Stimulated activated naive CD4-positive, alpha-beta T cell treated with Interleukin-2 at 50 U/mL for 16 hours (primary cell): ENCODE data around the gene SLC12A3.

ENCODE experiments used
- DNase-seq: peaks from one replicate; lab custom pipeline; 2025; lab: John Stamatoyannopoulos, UW

Gene SLC12A3

DNA sequence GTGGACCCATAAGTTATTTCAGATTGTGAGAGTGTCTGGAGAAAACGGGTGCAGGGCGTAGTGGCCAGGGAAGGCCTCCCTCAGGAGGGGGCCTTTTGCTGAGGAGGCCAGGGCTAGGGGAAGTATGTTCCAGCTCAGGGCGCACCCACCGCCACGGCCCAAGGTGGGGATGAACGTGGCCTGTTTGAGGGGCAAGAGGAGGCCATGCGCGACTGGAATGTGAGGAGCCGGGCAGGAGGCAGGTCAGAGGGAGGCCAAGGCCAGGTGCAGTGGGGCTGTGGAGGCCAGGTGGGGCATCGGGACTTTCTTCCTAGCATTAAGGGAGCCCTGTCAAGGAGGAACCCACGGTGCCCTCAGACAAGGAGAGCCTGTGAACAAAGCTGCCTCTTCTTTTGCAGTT, 26.7 kb downstream of the SLC12A3 start:
- no peak for DNase-seq

DNA sequence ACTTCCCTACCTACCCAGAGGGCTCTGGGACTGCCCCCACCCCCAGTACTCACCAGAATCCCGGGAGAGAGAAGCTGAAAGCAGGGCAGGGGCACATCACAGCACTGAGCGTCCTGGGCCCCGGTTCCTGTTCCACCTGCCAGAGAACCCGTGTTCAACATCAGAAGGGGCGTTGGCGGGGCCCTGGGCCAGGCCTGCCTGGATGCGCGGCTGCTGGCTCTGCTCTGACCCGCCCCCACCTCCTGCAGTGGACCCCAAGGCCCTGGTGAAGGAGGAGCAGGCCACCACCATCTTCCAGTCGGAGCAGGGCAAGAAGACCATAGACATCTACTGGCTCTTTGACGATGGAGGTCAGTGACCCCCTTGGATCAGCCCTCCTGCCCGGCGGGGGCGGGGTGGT, 27.7 kb downstream of the SLC12A3 start:
- DNase-seq, result no peak

DNA sequence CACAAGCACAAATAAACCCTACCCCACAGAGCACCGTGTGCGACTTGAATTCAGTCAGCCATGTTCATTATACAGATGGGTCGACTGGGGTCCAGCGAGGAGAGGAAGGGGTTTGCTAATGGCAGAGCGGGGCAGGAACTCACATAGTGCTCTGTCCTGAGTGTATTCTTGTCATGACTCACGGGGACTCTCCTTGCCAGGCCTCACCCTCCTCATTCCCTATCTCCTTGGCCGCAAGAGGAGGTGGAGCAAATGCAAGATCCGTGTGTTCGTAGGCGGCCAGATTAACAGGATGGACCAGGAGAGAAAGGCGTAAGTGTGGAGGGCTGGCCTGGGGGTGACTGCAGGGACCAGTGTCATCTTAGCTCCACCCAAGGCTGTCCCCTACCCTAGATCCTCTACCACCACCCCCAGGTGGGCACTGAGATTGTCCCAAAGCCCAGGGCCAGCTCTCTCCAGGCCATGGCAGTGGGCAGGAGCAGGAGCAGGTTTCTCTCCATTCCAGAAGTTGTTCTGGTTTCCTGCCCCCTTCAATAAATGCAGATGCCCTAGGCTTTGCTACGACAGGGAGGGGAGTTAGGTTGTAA, 29.4 kb downstream of the SLC12A3 start:
- DNase-seq, result no peak

DNA sequence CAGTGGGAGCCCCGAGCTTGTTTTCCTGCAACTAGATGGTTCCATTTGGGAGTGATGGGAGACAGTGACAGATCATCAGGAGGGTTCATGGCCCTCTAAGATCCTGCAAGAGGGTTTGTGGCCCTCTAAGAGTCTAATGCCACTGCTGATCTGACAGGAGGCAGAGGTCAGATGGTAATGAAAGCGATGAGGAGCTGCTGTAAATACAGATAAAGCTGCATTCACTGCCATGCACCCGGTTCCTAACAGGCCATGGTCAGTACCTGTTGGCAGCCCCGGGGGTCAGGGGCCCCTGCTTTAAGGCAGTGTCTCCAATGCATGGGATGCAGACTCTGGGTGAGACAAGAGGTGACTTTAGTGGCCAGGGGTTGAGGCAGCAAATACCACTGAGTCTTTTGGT, 30.8 kb downstream of the SLC12A3 start:
- no peak for DNase-seq

DNA sequence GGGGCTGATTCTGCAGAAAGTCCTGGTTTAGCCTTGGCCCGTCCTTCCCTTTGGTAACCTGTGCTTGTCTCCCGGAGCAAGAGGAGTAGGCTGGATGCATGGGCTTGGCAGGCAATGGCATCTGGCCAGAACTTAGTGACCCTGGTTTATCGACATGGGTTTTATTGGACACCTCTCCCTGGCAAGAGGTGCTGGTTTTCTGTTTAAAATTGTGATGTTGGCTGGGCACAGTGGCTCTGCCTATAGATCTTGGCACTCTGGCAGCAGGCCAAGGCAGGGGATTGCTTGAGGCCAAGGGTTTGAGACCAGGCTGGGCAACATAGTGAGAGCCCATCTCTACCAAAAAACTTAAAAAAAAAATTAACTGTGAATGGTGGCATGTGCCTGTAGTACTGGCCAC, 31.2 kb downstream of the SLC12A3 start:
- no peak for DNase-seq

DNA sequence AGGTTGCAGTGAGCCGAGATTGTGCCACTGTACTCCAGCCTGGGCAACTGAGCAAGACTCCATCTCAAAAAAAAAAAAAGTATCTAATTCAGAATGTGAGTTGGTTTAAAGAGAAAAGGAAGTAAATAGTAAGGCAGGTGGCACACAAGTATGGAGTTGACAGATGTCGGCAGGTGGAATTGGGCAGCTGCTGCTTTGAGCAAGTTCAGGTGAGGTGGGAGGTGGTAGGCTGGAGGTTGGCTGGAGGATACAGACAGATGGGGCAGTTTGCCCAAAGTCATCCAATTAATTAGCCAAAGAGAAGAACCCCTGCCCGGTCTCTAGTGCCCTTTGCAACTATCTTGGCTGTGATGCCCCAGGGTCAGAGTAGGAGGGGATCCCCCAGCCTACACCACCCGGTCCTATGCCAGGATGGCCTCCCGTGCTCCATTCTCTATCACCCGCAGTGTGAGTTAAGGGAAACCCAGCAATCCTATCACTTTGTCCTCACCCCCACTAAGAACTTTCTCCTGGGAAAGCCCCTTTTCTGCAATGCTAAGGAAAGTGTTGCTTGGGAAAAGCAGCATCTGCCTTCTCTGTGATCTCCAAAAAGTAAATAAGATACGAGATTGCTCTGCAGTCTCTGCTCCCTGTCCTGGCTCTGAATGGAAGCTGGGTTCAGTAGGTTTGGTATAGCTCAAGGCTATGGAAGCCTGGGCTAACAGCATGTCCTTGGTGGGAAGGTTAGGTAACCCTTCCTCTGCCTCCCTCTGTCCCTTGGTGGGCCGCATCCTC, 32.2 kb downstream of the SLC12A3 start:
- no peak for DNase-seq

DNA sequence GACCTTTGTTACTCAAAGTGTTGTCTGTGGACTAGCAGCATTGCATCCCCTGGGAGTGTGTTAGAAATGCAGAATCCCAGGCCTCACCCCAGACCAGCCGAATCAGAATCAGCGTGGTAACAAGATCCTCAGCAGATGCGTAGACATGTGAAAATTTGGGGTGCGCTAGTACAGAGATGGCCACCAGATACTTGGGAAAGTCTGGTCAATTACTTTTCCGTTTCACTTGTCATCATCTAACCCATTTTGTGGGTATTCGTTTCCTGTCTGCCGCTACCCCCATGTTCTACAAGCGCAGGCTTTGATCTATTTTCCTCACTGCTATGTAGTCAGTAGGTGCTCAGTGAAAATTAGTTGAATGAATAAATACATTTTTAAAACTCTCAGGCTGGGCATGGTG, 33.8 kb downstream of the SLC12A3 start:
- no peak for DNase-seq

DNA sequence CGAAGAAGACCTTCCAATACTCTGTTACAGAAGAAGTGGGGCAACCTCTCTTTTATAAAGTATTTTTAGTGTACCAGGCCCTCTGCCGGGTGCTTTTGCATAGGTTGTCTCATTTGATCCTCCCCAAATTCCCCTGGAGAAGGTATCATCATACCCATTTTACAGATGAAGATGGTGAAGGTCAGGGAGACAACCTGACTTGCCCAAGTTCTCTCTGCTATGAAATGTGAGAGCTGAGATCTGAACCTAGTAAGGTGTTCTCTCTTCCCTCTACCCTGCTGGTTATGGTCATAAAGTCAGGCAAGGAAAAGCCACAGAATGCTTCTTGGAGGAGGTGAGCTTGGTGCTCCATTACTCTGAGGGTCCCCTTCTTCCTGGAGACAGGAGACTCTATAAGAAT, 38.9 kb downstream of the SLC12A3 start:
- DNase-seq, result no peak

DNA sequence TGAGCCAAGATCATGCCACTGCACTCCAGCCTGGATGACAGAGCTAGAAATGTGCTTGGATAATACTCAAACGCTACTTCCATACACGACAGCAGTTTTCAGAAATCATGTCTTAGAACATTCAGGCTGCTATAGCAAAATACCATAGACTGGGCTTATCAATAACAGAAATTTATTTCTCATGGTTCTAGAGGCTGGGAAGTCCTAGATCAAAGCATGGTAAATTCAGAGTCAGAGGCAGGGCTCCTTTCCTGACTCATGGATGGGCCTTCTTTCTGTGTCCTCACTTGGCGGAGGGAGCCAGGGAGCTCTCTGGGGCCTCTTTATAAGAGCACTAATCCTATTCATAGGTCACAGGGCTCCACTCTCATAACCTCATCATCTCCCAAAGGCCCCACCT, 42.4 kb downstream of the SLC12A3 start:
- DNase-seq, result no peak

DNA sequence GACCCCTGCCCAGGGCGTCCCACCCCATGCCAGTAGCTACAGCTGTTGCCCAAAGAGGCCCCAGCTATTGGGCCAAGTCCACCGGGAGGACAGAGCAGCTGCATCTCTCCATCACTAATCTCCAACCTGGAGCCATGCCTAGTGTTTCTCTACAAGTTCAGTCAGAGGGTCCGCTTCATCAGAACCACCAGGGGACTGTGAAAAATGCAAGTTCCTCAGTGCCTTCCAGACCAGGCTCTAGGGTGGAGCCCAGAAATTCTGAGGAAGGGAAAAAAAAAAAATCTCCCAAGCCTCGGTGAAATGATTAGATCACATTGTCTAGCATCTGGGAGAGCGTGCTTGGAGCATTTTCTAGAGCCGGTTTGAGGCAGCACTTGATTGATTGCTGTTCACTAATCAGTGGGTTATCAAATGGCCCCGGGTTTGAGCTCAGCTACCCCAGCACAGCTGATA, 44.5 kb downstream of the SLC12A3 start:
- DNase-seq, result no peak

DNA sequence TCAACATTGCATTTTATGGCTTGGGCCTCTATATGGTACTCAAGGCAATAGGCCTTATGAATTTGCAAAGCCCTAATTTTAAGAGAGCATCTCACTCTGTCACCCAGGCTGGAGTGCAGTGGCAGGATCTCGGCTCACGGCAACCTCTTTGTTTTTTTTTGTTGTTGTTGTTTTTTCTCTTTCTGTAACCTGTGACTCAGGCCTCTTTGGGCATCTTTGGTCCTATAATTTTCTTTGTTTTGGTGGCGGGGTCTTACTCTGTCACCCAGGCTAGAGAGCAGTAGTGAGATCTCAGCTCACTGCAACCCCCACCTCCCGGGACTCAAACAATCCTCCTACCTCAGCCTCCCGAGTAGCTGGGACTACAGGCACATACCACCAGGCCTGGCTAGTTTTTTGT, 45.1 kb downstream of the SLC12A3 start:
- DNase-seq, result no peak

DNA sequence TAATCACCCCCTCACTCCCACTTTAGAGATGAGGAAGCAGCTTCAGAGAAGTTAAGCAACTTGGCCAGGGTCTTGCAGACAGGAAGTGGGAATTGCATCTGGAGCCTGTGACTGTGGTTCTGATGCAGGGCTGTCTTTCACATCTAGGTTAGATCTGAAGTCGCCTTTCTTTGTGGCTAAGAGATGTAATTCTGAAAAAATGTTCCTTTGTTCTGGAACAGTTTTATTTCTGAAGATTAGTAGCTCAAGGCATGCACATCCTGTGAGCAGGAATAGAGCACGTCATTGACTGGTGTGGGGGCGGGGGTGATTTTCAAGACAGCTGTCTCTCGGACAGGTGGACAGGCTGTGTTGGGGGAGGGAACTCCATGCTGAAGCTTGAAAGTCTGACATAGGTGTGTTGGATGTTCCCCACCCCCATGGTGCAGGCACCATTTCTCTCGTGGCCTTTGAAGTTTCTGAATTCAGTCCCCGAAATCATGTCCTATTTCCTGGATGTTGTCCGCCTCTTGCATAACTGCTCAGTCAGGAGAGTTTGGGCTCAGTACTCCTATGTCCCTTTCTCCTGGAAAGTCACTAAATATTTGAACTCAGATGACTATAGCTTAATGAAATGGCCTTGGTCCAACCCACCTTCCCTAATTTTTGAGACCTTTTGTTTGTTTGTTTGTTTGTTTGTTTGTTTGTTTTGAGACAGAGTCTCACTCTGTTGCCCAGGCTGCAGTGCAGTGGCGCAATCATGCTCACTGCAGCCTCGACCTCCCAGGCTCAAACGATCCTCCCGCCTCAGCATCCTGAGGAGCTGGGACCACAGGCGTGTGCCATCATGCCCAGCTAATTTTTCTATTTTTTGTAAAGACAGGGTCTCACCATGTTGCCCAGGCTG, 45.9 kb downstream of the SLC12A3 start:
- no peak for DNase-seq

DNA sequence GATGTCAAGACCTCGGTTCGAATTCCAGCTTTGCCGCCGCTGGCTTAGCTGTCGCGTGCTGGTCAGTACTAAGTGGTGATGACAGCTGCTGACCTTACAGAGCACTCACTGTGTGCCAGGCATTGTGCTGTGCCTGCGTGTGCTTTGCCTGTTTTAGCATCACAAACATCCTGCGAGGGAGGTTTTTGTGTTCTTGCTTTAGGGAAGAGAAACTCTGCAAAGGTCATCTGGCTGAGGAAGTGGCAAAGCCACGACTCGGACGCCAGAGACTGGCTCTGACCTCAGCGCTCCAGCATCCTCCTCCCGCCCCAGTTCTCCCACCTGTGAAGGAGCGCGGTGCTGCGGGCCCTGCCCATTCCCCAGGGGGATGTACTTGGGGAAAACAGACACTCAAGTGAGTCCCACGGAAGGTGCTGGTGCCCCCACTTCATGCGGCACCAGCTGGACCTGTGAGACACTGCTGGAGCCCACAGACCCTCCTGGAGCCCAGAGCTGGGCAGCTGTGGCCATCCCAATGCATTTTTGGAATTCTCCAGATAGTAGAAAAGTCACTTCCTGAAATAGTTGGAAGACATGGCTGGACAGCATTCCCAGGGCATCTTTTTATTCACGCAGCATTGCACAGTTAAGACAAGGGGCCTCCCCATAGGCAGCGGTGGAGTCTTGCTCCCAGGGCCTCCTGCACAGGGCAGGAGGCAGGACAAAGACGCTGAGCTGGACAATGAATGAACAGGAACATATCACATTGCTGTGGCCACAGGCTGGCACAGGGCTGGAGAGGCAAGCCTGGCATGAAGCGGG, 47.0 kb downstream of the SLC12A3 start:
- no peak for DNase-seq

DNA sequence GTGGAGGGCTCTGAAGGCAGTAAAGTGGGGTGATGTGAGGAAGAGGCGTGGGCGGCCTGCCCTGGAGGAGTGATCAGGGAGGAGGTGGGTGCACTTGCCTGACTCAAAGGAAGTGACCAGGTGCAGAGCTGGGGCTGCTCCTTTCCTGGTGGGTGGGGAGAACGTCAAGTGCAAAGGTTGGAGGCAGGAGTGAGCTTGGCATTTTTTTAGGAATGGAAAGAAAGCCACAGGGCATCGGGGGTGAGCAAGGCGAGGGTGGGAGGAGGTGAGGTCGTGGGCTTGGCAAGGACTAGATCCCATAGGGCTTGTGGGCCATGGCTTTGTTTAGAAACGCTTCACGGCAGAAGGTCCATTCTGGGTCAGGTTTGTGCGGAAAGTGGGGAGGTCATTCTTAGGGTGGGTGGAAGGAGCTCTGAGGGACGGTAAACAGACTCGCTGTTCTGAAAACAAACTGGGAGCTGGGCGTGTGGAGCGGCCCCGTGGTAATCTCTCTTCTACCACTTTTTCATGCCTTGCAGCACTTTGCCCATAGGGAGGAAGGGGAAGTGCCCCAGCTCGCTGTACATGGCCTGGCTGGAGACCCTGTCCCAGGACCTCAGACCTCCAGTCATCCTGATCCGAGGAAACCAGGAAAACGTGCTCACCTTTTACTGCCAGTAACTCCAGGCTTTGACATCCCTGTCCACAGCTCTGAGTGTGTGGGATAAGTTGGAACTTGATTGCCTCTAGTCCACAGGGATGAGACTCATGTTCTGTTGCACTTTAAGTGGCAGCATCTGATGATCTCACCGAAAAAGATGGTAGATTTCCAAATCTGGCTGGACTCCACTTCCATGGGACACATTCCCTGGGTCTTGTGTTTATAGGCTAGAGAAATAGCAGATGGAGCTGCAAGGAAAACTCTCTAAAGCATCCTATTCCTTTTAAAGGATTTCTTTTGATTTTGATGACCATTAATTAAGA, 48.0 kb downstream of the SLC12A3 start:
- no peak for DNase-seq

DNA sequence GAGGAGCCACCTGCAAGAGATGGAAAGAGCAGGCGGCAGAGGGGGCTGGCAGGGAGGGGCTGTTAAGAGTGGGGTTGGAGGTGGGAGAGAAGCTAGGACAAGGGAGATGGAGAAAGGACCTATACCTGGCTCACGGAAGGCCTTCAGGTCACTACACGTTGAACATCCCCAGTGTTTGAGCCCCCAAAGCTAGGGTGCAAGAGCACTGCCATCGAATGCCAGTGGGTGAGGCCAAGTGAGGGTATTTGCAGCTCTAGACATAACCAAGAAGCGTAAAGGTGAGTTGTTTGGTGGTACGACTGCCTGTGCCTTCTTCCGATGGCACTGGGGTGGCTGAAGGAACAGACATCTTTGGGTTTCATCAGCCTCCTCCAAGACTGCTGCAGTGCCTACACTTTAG, 49.9 kb downstream of the SLC12A3 start:
- DNase-seq, result no peak

DNA sequence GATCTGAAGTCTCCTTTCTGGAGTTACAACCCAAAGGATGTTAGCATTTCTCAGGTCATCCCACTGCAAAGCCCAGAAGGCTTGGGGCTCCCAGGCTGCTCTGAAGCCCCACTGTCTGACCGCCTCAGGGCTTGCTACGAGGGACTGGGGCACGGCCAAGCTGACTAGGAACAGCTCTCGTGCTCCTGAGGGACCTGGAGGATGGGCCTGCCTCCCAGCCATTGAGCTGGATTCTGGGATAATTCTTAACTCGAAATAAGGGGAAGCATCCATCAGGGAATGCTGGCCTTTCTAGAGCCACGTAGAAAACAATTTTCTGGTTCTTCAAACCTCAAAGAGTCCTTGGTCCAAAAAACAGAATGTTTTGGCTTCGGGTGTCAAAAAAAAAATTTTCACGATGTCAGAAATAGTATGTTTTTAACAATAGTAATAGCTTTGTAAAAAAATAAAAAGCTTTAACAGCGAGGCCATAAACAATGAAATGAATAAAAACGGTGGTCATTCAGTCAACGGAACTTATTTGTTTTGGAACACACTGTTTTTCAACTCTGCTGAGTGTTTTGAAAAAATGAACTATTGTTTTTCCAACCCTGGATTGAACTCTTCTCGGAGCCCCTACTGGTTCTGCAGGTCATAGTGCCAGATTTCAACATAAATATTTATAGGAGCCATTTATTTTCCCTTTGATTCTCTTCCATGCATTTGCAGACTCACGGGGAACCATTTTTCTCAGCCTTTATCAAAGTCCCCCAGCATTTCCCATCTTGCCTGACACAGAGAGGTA, 50.5 kb downstream of the SLC12A3 start:
- no peak for DNase-seq

DNA sequence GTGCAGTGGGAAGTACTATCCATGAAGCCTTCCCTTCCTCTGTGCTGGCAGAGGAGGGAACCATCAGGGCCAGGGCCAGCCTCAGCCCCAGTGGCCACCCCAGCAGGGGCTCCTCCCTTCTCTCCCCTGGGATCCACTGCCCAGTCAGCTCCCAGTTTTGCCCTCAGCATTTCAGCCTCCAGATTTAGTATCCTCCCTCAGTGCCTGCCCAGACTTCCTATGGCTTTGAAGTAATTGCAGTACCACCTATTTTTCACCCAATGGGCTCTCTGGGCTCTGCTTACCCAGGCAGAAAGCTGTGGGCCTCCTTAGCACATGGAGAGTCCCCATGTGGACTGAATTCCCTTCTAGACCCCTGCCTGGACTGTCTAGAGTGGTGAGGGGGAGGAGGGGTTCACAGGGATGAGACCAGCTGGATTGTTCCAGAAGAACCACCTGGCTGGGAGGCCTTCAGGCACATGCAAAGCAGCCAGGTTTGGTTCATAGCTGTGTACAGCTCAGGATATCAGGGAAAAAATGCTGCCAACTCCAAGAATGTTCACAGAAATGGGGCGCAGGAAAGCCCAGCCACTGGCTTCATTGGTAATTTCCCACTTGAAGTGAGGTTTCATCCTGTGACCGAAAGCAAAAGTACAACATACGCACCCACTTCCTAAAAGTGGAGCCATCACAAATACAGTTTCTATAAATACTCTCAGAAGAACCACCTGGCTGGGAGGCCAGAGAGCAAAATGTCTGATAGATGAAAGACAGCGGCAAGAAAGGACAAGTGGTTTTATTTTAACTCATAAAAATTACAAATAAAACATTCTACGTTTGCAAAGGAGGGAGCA, 51.8 kb downstream of the SLC12A3 start:
- DNase-seq, result no peak

DNA sequence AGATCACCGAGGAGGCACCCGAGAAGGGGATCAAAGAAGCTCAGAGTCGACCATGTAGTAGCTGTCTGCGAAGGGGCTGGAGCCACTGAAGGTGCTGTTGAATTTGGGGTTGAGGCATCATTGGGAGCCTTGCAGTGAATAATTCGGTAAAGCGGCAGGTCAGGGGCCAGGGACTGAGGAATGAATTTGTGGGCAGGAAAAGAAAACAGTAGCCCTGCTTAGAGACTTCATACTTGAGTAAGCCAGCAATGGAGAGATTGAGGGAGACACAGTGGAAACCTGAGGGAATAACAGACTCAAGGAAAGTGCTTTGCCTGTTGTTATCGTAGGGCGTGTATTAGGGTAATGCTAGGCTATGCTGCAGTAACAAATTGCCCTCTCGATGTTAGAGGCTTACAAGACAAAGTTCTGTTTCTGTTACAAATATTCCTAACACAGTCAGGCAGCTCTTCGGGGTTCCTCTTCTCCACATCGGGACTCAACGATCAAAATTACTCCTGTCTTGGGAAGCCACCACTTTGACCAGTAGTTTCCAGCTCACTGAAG, 53.5 kb downstream of the SLC12A3 start:
- no peak for DNase-seq
